Left cardiac atrium (tissue), 4 donors: ENCODE data around the gene KBTBD3. TPM values are rescaled to one million over a fixed set of nuclear protein-coding genes. Genes with fewer than 3 reads are reported as not detected.
"Not testable (repeated sequence)": the region's sequence is repeated elsewhere in the genome, so short reads cannot be mapped to it uniquely, and the experiment has no call there.

Source experiments
- ATAC-seq, 2 donors: fragments of 200-7000 bp; cut with Tn5 transposase; one replicate each; pipeline ENCODE4 v1.9.1; 2020; ENCODE audit warnings: mild to moderate bottlenecking in 2 of 2, moderate library complexity in 2 of 2
- DNase-seq: peaks from one replicate; pipeline ENCODE4 v3.0.0-alpha.2; 2020
- intact Hi-C, 2 donors: fragments of 100-400 bp; cut with DNase I; formaldehyde crosslinking; loops; one replicate each; pipeline versions ENCODE4 v1.14.1 to v1.15.1; 2022 to 2023
- total RNA-seq, 2 donors: library from RNA; stranded (reverse); fragmentation: NEBNext Ultra II Directional; extraction: Animal tissue kit (Norgen Biotek cat#: 25700); gene quantifications; one replicate each; pipeline ENCODE4 v1.2.1, GENCODE V29; 2021
- donor health status: DM: no; HTN: yes; CAD: no.
- donor health status: DM: no; HTN: yes; CAD: no; lungs with severe emphysema.
- donor health status: DM: yes; HTN: yes; CAD: no.
- donor health status: Dilated cardiomyopathy.

The KBTBD3 gene
- total RNA-seq, 2 donors from 2014 or later = 8.3 to 8.5 TPM

DNA sequence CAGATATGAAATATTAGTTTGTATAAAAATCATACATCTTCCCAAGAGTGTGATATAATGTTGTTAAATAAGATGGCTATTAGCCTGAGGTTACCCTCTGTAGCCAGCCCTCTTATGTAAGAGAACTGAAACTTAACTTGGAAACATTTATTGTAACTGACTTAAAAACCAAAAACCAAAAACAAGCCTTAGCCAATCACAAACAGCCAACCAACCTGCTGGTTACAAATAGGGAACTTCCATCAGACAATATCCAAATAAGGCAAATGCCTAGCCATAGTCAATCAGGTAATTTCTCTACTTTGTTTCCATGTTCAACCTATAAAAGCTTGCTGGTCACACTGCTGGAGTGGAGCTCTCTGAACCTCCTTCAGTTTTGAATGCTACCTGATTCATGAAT, 14.1 kb downstream of the KBTBD3 start:
- intact Hi-C loops = no loop called here
- DNase-seq (no peak), ATAC-seq (no peak)

DNA sequence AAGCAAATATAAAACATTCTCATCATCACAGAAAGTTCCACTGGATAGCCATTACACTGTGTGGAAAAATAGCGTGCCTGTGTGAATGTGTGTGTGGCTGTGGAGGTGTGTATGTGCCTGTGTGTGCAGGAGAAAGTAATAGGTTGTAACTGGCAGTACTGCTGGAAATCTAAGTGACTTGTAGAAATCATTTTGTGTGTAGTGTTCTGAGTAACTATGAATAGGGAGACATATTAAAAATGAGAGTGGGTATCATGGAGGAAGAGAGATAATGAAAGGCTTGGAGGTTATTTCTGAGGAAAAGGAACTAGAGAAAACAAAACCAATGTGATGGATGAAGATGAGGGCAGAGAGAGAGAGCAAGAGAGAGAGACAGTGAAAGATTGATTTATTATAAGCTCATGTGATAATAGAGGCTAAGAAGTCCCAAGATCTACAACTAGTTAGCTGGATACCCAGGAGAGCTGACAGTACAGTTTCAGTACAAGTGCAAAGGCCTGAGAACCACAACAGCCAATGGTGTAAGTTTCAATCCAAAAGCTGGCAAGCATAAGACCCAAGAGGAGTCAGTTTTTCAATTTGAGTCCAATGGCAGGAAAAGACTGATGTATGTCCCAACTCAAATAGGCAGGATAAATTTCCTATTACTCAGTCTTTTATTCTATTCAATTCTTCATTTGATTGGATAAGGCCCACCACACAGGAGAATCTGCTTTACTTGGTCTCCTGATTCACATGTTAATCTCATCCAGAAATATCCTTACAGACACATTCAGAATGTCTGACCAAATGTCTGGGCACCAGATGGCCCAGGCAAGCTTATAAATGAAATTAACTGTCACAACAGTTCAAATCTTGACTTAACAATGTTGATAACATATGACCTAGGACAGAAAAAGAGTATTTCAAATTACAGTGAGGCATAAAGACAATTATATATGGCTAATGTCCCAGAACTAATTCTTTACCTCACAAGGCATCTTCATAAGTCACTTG, 14.9 kb downstream of the KBTBD3 start:
- ATAC-seq = no peak

DNA sequence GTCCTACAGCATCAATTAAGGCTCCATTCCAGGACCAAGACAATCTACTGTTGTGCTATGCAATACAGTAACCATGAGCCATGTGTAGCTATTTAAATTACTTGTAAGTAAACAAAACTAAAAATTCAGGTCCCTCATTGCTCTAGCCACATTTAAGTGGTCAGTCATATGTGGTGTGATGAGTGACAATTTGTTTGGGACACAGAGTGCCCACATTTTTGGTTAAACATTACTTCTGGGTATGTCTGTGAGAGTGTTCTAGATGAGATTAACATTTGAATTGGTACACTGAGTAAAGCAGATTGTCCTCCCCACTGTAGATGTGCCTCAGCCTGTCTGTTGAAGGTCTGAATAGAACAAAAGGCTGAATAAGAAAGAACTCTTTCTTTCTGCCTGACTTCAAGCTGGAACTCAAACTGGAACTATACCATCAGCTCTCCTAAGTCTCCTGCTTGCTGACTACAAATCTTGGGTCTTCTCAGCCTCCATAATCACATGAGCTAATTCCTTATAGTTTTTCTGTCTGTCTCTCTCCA, 15.8 kb downstream of the KBTBD3 start:
- DNase-seq (no peak), ATAC-seq (no peak)
- intact Hi-C loops = no loop called here

More for the DNA sequence above, 14.9 kb downstream of the KBTBD3 start:
- intact Hi-C loops = no loop called here
- no peak for DNase-seq

GRCh38 chr11:106059617-106060016, 17.5 kb downstream of the KBTBD3 start:
- no peak for DNase-seq
- intact Hi-C loops = no loop called here

GRCh38 chr11:106058377-106058776, 18.8 kb downstream of the KBTBD3 start:
- ATAC-seq, DNase-seq: not testable (repeated sequence)

More at GRCh38 chr11:106059617-106060016, 17.5 kb downstream of the KBTBD3 start:
- ATAC-seq = no peak

GRCh38 chr11:106051103-106051502, 26.0 kb downstream of the KBTBD3 start:
- intact Hi-C loops = no loop called here
- no peak for ATAC-seq
- no peak for DNase-seq

More at GRCh38 chr11:106058377-106058776, 18.8 kb downstream of the KBTBD3 start:
- intact Hi-C loops = not testable (repeated sequence)

DNA sequence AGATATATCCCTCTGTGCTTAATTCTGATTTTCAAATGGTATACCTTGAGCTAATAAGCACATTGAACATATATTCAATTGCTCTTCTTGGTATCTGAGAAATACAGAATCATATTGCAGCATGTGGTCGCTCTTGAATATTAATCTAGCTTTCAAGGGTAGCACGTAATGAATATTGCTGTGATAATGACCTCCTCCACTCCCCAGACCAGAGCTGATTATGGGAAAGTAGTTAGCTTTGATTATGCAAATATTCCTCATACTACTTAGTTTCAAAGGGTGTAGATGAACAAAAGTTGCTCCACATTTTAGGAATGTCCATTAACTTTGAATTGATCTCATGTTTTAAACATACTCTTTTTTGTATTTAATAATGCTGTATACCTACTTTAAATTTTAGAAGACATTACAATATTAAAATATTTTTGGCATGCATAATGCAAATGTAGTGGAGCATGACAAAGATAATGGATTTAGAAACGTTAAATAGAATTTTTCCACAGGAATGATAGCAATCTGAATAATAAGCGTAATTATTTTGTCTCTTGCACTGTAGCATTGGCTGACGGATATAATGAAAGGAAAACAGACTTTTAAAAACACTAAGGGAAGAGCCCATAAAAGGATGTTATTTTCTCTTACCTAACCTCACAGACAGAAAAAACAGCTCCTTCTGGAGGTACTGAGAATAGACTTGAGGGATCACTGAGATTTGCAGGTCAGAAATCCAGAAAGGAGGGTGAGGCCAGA, 27.2 kb downstream of the KBTBD3 start:
- ATAC-seq = no peak
- intact Hi-C loops = no loop called here
- no peak for DNase-seq

DNA sequence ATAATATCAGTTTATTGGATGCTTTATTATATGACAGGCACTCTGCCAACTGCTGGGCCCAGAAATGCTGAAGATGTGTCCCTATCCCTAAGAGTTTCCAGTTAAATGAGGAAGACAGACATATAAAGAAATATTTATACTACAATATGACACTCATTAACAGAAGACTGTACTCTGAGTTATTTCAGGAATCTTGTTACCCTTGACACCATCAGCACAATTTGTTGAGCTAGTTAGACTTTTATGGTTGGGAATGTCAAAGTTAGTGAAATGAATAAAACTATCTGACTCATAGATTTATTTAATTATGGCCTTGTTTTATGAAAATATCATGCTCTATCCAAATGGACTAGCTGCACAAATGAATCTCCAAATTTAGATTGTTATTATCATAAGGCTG, 29.5 kb downstream of the KBTBD3 start:
- ATAC-seq (no peak), DNase-seq (no peak)
- intact Hi-C loops = no loop called here

GRCh38 chr11:106043540-106043939, 33.6 kb downstream of the KBTBD3 start:
- DNase-seq (no peak), ATAC-seq (no peak)
- intact Hi-C loops = no loop called here

DNA sequence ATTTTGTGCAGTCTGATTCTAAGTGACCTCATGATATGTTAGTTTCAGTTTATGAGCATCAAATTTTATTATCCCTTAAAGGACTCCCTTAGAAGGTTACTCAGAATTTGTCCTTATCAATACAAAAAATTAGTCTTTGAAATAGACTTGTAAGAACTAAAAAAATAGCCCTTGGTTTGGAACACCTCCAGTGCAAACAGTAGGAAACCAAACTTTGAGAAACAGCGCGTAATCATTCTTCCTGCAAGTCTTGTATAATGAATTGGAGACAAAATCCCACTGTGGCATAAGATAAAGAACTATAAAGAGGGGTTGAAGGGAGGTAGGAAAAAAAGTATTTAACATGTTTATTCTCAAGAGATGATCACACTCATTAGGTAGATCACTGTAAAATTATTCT, 44.3 kb downstream of the KBTBD3 start:
- DNase-seq (no peak), ATAC-seq (no peak)
- intact Hi-C loops = no loop called here

- intact Hi-C loops = no loop called here
Measured at GRCh38 chr11:106031936-106032335, 45.2 kb downstream of the KBTBD3 start.

DNA sequence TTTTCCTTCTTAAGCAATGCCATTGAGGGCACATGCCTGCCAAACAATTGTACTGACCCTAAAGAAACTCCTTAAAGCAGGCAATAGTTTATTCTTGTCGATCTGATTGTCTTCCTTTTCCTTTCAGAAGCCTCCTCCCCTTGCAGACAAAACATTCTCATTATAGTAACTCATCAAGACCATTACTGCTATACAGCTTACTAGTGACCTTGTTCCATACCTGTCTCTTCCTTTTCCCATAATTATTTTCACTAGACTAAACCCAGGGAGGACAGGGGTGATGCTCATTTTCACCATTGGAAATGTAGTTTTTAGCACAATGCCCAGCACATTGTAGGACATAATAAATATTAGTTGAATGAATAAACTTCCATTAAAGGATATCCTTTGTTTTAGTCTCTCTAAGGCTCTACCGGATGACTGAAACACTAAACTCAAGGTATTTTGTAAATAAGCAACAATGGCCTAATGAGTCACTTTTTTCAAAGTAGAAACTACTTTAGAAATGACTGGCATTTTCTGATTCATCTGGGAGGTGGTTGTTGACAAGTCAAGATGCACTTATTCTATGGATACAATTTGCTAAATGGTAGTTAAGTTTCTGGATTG, 45.8 kb downstream of the KBTBD3 start:
- DNase-seq (no peak), ATAC-seq (no peak)
- intact Hi-C loops = no loop called here

More at GRCh38 chr11:106031936-106032335, 45.2 kb downstream of the KBTBD3 start:
- no peak for ATAC-seq
- no peak for DNase-seq

DNA sequence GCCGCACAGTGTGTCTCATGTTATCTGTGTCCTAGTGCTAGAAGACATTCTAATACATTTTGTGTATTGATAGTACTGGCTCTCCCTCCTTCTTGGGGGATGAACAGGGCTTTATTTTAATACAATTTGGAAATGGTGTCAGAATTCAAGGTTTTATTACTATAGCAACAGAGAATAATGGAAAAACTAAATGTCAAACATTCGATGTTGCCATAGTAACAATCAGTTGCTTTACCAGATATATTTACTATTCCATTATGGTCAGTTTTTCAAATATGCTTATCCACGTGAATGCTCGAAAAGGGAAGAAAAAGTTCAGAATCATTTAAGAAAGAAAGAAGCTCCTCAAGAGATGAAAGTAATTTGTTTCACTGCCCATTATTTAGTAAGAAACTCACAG, 46.5 kb downstream of the KBTBD3 start:
- intact Hi-C loops = no loop called here
- DNase-seq = no peak
- ATAC-seq = no peak

DNA sequence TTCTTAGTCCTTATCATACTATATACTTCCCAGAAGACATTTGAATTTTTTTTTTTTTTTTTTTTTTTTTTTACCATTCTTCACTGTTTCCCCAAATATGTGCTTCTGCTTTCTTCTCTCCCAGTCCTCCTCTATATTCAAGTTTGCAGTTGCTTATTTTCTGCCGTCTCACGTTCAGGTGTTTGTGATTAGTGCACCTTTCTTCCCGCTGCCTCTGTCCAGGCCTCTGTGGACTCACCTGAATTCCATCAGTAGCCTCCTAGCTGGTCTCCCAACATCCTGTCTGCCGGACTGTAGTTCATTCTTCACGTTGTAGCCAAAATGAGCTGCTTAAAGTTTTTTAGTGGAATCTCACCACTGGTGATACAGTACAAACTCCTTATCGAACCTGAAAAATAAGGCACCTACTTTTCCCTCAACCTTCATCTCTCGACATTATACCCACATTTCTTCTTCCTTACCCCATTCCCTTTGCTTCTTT, 54.3 kb downstream of the KBTBD3 start:
- intact Hi-C loops = loop anchor here (5.0 to 10.0 kb wide), 2 partner anchors 52 to 54 kb away; partner anchors contain the start of genes AASDHPPT (in 2 of the 2) and KBTBD3 (in 2 of the 2)
- ATAC-seq = no peak
- DNase-seq = no peak

GRCh38 chr11:106021967-106022794, 55.0 kb downstream of the KBTBD3 start, which contains the start of gene MSANTD4:
MSANTD4 (minus strand) TSS chr11:106022240; CDS start chr11:106010917, 11,323 bp downstream.
- peak; percentile 100 for DNase-seq
- intact Hi-C loops = loop anchor here (5.0 to 10.0 kb wide), 2 partner anchors 53 to 55 kb away; partner anchors contain the start of genes AASDHPPT (in 2 of the 2) and KBTBD3 (in 2 of the 2)
- peak; percentile 99 for ATAC-seq

DNA sequence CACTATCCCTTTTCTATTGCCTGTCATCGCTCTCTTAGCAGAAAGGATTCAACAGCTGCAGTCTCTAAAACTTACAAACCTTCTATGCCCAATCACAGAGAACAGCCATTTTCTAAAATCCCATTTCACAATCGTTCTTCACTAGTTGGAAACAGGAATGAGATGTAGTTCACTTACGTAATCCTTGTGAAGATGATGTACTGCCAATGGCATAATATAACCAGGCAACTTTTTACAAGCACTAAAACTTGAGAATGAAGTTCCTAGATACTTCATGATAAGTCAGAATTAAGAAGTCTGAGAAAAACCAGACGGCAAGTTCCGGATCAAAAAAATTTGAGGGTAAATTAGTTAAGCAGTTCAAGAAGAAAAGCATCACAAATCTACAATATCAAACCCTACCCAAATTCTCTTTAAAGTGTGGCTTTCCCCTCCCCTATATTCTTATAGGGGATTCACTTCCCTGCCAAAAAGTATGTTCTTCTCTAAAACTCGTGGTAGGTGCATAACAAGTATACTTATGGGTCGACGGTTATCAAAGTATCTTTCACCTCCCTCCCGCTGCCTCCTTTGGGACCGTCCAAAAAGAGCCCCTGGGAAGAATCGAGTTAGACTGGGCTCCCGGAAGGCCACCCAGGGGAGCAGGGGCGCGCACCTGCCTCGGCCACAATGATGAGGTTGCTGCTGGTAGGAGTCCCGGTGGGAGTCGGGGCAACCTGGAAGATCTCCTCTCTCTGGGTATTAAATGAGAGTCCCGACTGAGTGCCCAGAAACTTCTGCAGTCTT, 55.8 kb downstream of the KBTBD3 start:
- DNase-seq (no peak), ATAC-seq (peak in 1 of 2 donors; percentile 1)
- intact Hi-C loops = loop anchor here (5.0 to 10.0 kb wide), 2 partner anchors 53 to 56 kb away; partner anchors contain the start of genes AASDHPPT (in 2 of the 2) and KBTBD3 (in 2 of the 2)

- DNase-seq (no peak), ATAC-seq (no peak)
- intact Hi-C loops = no loop called here
Measured at GRCh38 chr11:106017093-106017492, 60.1 kb downstream of the KBTBD3 start.
